HG03039 (cell line): ENCODE results near the gene PSORS1C1.

ENCODE experiments used
- ATAC-seq: cut with Tn5 transposase; IDR thresholded peaks from one replicate; pipeline ENCODE4 v1.9.1; 2021; ENCODE audit warnings: mild to moderate bottlenecking, moderate library complexity; ENCODE audit not compliant: unreplicated experiment

Gene PSORS1C1

DNA sequence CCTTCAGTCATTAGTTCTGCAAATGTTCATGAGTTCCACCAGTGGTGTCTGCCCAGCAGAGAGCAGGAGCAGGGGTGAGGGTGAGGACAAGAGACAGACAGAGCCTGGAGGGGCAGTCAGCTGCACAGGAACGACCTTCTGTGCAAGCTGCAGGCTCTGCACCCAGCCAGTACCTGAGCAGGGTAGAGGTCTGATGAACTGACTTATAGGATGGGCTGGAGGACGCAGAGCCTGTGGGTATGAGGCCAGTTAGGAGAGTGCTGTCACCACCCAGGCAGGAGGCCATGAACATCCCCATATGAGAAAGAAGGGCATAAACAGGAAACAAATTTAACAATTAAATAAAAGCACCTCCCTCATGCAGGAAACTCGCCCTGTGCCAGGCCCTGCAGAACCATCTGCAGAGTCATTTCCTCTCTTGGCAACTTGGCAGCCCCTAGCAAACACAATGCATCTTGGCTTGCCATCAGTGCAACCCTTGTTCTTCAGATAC is 20.2 kb upstream of the PSORS1C1 start:
- ATAC-seq, result no peak

DNA sequence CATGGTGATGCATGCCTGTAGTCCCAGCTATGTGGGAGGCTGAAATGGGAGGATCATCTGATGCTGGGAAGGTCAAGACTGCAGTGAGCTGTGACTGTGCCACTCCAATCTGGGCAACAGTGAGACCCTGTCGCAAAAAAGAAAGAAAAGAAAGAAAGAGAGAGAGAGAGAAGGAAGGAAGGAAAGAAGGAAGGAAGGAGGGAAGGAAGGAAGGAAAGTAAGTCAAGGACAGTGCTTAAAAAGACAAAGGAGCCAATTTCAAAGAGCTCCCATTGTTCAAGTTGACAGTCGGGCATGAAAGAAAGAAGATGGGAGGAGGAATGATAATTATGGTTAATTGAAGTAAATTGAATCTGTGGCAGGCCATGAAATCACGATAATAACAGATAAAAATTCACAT is 18.4 kb upstream of the PSORS1C1 start:
- ATAC-seq, result no peak

DNA sequence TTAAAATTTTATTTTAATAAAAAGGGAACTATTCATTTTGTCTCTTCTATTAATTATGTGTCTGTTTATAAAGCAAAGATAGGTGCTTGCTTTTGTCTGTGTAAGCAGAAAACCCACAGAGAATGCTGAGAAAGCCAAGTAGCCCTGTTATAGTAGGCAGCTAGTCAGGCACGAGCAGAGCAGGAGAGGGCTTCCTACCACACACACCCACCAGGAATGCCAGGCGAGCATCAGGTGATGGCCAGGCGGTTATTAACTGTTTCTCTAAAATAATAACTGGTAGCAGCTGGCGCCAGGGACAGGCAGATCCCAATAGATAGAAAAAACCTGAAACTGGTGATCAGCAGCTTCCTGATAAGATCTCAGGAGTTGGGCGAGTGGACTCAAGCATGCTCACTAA is 17.9 kb upstream of the PSORS1C1 start:
- ATAC-seq, result no peak

DNA sequence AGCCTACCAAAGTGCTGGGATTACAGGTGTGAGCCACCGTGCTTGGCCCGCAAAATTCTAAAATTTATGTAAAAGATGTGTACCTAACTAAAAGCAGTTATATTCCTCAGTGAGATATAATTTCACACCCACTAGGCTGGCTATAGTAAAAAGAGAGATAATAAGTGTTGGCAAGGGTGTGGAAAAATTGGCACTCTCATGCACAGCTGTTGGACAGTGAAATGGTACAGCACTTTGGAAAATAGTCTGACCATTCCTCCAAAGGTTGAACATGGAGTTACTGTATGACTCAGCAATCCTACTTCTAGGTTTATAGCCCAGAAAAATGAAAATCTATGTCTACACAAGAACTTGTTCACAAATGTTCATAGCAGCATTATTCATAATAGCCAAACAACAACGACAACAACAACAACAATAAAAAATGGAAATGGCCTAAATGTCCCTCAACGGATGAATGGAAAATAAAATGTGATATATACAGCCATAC is 16.1 kb upstream of the PSORS1C1 start:
- no peak for ATAC-seq

DNA sequence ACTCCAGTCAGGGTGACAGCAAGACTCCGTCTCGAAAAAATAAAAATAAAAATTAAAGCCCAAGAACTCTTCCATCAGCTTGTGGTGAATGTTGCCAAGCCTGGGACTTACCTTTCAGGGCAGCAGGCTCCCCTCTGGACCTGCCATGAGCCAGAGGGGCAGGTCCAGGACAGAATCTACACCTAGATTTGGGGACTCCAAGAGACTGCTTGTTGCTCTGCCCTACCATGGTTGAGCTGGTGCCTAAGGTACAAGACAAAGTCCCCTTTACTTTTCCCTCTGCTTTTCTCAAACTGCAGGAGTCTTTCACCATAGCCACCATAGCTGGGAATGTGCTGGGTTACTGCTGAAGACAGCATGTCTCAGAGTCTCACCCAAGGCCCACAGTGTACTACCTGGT is 11.5 kb upstream of the PSORS1C1 start:
- ATAC-seq, result no peak

DNA sequence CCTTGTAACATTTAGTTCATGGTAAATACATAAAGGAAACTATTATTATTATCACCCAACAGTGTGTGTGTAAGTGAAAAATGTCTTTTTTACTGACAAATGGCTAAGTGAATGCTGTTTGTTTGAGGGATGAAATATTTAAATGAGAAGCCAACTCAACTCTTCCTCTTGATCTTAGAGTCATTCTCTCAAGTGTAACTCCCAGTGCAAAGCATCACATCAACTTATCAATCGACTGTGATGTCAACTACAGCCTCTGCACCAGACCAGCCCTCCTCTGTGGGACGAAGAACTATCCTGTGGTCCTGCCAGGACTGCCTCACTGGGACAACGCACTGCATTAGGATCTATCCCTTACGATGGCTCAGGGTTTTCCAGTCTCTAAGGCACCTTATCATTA is 7.5 kb upstream of the PSORS1C1 start:
- no peak for ATAC-seq

DNA sequence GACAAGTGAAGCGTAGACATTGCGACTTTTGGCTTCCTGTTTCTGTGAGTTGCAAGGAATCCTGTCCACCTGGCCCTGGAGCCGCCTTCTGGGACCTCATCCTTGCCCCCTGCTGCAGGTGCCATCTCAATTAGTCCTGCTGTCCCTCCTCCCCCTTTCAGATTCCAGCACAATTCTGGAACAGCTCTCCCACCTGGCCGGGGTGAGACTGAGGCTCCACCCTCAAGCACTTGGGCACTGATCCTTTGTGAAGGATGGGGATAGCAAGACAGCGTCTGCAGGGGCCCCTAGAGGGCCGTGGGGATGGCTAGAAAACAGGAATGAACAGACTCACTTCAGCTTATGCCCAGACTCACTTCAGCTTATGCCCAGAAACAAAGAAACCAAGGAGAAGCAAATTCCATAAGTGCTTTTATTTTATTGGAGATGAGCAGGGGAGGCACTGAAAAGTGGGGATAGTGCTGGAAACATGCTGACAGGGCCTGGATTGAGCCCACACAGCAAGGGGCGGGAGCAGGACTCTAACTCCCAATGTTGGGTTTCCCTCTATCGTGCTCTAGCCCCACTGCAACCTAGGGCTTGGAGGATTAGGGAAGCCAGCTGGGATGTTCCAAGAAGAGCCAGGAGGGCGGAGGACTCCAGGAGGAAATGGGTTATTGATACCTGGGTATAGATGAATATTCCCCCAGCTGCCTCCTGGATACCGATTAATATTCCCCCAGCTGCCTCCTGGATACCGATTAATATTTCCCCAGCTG is 3.6 kb upstream of the PSORS1C1 start:
- no peak for ATAC-seq

DNA sequence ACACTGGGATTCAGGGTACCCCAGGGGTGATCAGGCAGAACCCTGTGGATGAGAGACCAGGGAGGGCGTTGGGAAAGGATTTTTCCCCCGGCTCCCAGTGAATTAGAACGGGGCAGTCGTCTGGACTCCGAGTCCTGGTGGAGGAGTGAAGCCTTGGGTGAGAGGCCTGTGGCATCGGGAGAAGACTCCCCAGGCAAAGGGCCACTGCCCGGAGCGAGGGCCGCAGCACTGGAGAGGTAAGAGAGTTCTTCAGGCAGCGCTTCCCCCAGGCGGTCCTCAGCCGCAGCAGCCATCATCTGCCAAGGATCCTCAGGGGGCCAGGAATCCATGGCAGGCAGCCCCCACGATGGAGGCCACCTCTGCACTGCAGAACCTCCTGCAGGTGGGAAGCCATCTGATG is 2.9 kb upstream of the PSORS1C1 start:
- no peak for ATAC-seq

DNA sequence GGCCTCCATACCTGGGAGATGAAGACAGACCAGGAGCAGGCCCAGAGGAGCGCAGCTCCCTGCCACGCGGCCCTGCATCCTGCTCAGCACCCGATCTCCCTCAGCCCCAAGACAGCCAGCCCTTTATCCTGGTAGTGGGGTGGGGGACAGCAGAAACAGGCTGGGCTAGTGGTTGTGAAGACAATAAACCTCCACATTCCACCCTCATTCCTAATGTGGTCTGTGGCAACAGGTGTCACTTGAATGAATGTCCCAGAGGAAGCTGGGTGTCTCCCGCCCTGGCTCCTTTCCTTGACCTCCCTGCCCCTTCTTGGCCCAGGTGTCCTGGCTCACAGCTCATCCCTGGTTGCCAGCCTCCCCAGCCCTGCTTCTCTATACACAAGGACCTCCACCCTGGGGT is 2.1 kb upstream of the PSORS1C1 start, which contains the start of gene C6orf15:
TSS of gene C6orf15 (minus strand) at position 98 of the 400 bp plus-strand sequence. CDS start at position 78, 20 bp downstream.
- ATAC-seq, result no peak

DNA sequence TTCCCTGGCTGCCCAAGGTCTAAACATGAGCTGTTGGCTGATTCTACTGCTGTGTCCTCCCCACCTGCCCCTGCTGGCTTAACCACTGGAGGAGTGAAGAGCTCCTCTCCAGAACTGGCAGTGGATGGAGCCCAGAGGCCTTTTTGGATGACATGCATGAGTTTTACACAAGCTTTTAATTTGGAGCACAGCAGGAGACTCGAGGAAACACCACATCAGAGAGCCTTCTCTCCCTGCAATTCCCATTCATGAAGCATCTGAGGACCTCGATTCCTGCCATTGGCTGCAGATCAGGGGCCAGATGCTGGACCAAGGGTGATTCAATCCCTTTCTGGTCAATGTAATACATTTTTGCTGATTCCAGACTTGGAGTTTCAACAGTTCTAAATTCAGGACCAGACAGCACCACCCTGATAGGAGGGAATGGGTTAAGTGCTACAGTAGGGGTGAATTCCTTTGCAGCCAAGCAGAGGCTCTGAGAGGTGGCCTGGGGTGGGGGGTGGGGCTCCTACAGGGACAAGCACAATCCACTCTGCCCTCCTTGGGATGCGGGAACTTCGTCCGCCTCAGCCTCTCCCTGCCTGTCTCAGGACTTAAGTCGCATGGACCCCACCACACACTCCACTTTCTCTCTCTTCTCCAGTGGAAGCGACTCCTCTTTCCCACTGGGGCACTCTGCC is 599 bp upstream of the PSORS1C1 start:
- ATAC-seq, result no peak

DNA sequence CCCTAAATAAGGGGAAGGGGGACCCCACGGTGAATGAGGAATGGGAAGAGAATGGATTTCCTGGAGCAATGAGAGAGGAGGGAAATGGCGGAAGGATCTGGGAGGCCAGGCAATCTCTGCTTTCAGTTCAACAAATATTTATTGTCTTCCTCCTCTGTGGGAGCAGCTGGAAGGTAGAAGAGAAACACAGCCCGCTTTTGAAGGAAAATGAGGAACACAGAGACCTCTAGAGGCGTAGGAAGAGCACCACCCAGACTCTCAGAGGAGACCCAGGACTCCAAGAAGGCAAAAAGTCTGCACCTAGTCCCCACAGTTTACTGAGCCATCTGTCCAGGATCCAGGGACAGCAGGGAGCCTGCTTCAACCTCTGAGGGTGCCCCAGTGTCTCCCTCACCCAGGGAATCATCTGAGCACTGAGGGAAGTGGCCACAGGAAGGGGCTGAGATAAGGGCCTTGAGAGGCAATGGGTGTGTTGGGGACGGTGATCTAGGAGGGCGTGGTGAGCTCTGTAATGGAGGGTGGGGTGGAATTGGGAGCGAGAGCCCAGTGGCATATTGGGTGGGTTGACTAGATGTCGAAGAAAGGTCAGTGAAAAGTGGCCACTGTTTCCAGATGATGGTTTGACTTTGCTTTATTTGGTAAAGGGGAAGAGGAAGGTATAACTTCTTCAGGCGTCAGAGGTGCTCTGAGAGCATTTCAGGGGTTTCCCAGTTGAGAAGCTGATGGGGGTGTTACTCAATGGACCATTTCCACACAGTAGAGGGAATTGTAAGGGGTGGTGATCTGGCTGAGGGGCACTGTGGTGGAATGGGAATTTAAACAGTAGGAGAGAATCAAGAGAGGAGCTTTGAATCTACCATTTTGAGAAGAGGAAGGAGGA is 610 bp downstream of the PSORS1C1 start:
- no peak for ATAC-seq

DNA sequence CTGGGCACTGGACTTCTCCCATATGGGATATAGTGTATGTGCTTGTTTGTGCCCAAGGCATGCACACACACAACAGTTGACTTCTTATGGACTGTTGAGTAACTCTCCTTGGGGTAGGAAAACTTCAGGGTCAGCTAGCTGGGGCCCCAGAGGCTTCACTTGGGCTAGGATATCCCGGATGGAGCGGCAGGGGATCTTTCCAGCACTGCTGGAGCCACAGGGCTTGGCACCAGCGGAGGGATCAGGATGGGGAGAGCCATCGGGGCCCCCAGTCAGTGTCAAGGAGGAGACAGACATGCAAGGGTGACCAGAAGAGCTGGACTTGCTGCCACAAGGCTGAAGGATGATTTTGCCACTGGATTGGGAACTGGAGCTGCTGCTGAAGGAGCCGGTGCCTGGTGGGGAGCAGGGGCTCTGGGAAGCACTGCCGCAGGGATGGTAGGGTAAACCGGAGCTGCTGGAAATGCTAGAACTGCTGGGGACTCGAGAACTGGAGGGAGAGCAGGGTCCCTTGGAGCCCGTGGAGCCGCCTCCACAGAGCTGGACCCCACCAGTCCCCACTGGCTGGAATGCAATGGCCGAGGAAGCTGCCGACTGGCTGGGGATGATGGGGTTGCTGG is 1.5 kb downstream of the PSORS1C1 start:
- no peak for ATAC-seq

DNA sequence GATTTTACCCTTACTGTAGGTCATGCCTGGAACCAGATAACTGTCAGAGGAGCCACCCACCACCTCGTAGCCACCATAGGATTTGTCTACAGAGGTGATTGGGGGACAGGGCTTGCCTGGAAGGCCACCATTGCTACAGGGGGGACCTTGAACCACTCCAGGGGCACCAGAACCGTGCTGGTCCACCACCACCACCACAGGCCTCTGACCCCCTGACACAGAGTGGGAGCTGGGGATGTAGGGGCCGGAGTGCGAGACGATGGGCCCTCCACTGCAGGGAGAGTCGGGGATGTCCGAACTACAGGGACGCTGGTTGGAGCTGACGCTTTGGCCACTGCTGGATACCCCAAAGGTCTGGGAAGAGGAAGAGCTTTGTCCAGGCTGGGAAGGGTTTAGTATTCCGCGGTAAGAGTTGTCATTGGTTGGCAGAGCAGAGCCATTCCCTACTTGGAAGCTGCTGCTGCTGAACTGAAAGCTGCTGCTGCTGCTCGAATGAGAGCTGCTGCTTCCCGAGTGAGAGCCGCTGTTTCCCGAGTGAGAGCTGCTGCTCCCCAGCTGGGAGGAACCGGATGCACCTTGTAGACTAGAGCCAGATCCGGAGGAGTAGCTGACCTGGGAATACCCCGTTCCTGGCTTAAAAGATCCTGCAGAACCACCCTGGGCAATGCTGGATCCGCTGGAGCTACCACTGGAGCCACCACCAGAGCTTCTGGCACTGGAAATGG is 2.2 kb downstream of the PSORS1C1 start:
- ATAC-seq, result no peak

DNA sequence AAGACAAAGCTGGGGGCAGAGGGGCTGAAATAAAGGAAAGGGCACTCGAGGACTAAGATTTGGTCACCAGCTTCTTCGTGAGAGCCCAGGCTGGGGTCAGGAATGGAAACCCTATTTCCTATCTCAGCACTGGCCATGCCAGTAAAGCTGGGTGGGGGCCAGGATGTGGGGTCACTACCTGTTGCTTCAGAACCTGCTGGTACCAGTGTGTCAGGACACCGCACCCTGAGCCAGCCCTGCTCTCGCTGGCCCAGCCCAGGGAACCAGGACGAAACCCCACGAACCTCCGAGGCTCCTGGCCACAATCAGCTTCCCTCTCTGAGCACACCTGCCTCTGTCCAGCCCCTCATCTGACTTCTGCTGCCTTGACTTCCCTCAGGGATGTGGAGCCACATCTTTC is 3.6 kb downstream of the PSORS1C1 start:
- ATAC-seq, result no peak

DNA sequence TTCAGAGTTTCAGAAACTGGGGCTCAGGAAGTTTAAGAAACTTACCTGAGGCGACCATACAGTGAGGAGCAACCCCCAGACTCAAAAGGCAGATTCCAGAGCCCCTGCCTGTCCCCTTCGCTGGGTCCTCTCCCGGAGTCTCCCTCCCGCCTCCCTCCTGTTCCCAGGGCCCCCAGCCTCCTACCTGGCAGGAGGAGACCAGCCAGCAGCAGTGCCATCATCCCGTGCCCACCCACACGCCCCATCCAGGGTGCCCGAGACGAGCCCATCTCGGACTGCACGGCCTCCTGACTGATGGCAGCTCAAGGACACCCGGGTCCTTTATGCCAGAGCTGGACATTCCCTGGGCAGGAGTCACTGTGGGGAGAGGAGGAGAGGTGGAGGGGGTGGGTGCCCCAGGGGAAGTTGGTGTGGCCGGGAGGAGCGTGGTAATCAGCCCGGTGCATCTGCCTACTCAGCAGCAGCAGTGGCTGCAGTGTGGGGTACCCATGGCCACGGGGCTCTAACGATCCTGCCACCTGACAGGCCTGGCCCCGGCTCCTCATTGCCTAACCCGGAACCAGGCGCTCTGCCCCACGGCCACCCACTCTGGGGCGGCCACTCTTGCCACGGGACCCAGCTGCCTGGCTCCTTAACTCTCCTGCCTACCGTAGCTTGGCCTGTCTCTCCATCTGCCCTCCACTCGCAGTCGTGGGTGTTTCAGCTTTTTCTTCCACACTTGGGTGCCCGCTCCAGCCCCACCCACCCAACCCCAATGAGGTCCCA is 5.7 kb downstream of the PSORS1C1 start, which contains the start of gene CDSN:
TSS of gene CDSN (minus strand) at position 296 of the 765 bp plus-strand sequence. CDS start at position 269, 27 bp downstream.
- no peak for ATAC-seq

DNA sequence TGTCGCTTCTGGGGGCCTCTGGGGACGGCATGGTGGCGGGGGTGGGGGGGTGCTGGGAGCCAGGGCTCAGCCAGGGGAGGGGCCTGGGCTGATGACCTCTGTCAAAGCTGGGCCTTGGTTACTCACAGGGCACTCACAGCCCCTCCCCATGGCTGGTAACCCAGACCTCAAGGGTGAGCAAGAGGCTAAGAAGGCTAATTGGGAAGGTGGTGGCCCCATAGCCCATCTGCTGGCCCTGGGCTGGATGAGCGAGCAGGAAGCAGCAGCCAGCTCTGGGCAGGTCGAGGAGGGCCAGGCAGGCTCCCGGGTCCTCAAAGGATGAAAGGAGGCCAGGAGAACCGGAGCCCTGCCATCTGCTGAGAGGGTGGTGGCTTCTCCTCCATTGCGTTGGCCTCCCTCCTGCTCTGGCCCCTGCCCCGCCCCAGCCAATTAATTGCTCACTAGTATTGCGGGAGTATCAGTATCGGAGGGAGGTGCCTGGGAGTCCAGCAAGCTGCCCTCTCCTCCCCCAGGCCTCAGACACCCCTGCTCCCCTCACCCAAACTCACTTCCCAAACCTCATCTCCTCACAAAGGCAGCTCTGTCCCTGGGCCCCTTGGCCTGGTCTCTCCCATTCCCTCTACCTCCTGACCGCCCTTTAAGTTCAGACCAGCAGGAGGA is 6.7 kb downstream of the PSORS1C1 start:
- ATAC-seq, result no peak

DNA sequence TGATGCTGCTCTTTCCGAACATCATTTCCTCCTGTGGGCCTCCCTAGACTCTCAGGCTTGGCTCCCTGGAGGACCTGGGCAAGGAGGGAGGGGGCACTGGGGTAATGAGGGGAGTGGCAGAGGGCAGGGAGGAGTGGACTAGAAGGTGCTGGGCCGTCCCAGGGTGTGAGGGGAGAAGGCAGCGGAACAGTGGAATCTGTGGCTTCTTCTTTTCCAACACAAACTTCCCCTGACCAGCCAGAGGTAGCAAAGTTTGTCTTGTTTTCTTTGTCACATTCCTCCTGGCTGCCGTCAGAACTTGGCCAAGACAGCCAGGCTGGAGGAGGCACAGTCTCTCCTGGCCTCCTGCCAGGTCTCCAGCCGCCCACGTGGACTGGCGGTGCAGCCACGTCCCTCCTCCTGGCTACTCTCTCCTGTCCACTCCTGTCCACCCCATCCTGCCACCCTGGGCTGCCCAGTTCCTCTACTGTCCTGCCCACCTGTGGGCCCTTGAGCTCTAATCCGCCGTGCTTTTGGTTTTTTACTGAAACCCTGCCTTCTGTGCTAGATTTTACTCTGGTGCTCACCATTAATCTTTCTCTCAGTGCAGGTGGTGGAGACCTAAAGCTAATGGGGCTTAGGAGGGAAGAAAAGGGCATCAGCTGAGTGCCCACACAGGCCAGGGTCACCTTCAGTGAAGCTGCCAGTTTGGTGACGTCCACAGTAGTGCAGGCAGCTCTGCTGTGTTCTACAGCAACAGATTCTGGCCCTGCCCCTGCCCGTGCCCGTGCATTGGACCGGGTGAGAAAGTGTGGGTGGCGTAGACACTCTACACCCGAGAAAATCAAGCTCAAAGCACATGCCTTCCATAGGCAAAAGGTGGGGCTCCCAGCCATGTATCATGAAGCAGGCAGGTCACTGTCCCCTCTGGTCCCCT is 8.4 kb downstream of the PSORS1C1 start:
- ATAC-seq, result no peak

DNA sequence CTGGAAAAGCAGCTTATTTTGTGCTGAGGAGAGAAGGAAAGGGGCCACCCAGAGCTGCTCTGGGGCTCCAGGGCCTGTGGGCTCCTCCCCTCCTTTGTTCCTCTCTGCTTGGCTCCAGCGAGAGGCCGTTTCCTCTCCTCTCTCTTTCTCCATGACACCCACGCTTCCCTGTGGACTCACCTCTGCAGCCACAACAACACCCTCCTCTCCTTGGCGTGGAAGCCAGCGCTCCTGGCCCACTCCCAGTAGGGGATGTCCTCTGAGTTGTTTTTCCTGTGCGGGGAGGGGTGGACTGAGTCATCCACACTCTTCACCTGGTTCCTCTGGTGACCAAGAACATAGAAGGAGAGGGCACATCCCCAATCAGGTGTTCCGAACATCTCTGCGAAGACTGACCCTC is 10.6 kb downstream of the PSORS1C1 start:
- ATAC-seq, result no peak
